NT2/D1 (cell line): ENCODE results near the gene SLC38A5.

Source experiments
- DNase-seq: peaks from one replicate; pipeline ENCODE4 v3.0.0-alpha.2; 2011; ENCODE audit warnings: low read depth, low spot score
- H3K27me3 ChIP-seq: 2 replicates; pipeline ENCODE4 v1.6.0; 2011; ENCODE audit warnings: mild to moderate bottlenecking; ENCODE audit not compliant: insufficient read length, insufficient read depth
- H3K36me3 ChIP-seq: 2 replicates; pipeline ENCODE4 v1.6.1; 2011; ENCODE audit warnings: mild to moderate bottlenecking, low read length, mixed read lengths; ENCODE audit not compliant: insufficient read depth, insufficient read length
- H3K4me1 ChIP-seq: 2 replicates; pipeline ENCODE4 v1.5.1; 2011; ENCODE audit not compliant: insufficient read depth, insufficient read length
- H3K4me3 ChIP-seq: 2 replicates; pipeline ENCODE4 v1.5.1; 2011; ENCODE audit warnings: low read depth; ENCODE audit not compliant: insufficient read length
- H3K9ac ChIP-seq: 2 replicates; pipeline ENCODE4 v1.6.0; 2011; ENCODE audit warnings: low read depth; ENCODE audit not compliant: insufficient read length
- H3K9me3 ChIP-seq: 2 replicates; pipeline ENCODE4 v1.5.1; 2011; ENCODE audit warnings: mild to moderate bottlenecking, low read length; ENCODE audit not compliant: insufficient read depth
- SUZ12 ChIP-seq: IDR thresholded peaks from 2 replicates; pipeline ENCODE4 v1.6.1; 2011; ENCODE audit not compliant: insufficient read length, insufficient read depth; ENCODE audit errors: extremely low read depth
- YY1 ChIP-seq: IDR thresholded peaks from 2 replicates; pipeline ENCODE4 v1.6.1; 2011; ENCODE audit not compliant: insufficient read length, insufficient read depth
- ZNF274 ChIP-seq: IDR thresholded peaks from 2 replicates; pipeline ENCODE4 v1.6.1; 2011; ENCODE audit warnings: mild to moderate bottlenecking, low read depth, low read length

Gene SLC38A5

GRCh38 chrX:48474127-48474526, 4.1 kb upstream of the SLC38A5 start:
- no peak for DNase-seq
- Histone ChIP-seq H3K9ac (peak overlapping the region; percentile 63), H3K4me1 (peaks cover 15% of the 10 kb centered on the region), H3K9me3 (no peaks in the 10 kb centered on the region), H3K36me3 (peaks cover 17% of the 10 kb centered on the region), H3K4me3 (no peak overlapping the region), H3K27me3 (no peaks in the 10 kb centered on the region)
- TF ChIP-seq YY1 (no peak), SUZ12 (no peak), ZNF274 (no peak)

DNA sequence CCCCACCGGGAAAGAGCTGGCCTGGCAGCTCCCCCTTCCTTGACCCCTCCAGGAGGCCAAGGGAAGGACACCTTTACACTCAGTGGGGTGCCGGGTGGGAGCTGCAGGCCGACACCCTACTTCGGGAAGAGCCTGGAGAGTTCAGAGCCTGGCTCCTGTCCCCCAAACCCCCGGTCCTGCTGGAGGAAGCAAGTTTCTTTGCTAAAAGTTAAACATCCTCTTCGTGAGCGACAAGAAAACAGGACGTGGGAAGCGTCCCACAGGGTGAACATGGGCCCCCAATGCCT, 3.6 kb upstream of the SLC38A5 start:
- no peak for TF ChIP-seq SUZ12
- Histone ChIP-seq H3K9ac (peak overlapping the region; percentile 63), H3K4me3 (no peak overlapping the region), H3K36me3 (peaks cover 12% of the 10 kb centered on the region), H3K4me1 (peaks cover 15% of the 10 kb centered on the region), H3K27me3 (no peaks in the 10 kb centered on the region), H3K9me3 (no peaks in the 10 kb centered on the region)
- no peak for DNase-seq

- H3K36me3 ChIP-seq, result peaks cover 6% of the 10 kb centered on the region
- peak overlapping the region; percentile 63 for H3K9ac ChIP-seq
- no peaks in the 10 kb centered on the region for H3K9me3 ChIP-seq
- no peak overlapping the region for H3K4me3 ChIP-seq
- H3K4me1 ChIP-seq, result peaks cover 15% of the 10 kb centered on the region
- DNase-seq, result no peak
- TF ChIP-seq SUZ12, result no peak
- no peak for TF ChIP-seq ZNF274
- no peak for TF ChIP-seq YY1
- H3K27me3 ChIP-seq, result no peaks in the 10 kb centered on the region
These were observed 3.0 kb upstream of the SLC38A5 start for GRCh38 chrX:48472851-48473703.

GRCh38 chrX:48472225-48472624, 2.2 kb upstream of the SLC38A5 start:
- DNase-seq, result no peak
- Histone ChIP-seq H3K9me3 (no peaks in the 10 kb centered on the region), H3K9ac (no peak overlapping the region), H3K4me1 (peaks cover 20% of the 10 kb centered on the region), H3K36me3 (peaks cover 4% of the 10 kb centered on the region), H3K27me3 (no peaks in the 10 kb centered on the region), H3K4me3 (no peak overlapping the region)
- no peak for TF ChIP-seq ZNF274
- TF ChIP-seq SUZ12, result no peak
- no peak for TF ChIP-seq YY1

DNA sequence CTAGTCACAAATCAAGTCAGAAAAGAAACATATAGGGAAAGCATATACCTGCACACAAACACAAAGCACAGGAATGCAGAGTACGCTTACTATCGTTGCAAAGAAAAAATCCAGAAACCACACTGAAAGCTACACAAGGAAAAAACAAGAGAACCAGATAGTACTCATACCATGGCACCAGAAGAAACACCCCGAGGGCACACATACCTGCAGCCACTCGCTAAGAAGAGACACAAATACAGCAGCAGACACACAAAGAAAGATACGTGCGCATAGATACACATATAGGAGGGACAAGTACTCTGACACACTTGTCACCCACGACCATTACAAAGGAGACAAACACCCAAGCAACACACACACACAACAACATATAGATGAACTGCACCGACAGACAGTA, 1.4 kb upstream of the SLC38A5 start:
- Histone ChIP-seq H3K4me3 (no peak overlapping the region), H3K9ac (no peak overlapping the region), H3K27me3 (no peaks in the 10 kb centered on the region), H3K9me3 (no peaks in the 10 kb centered on the region; the same call in 1 of the 2 replicates), H3K36me3 (peaks cover 9% of the 10 kb centered on the region), H3K4me1 (peaks cover 20% of the 10 kb centered on the region)
- no peak for TF ChIP-seq ZNF274
- no peak for TF ChIP-seq YY1
- TF ChIP-seq SUZ12, result no peak
- no peak for DNase-seq

DNA sequence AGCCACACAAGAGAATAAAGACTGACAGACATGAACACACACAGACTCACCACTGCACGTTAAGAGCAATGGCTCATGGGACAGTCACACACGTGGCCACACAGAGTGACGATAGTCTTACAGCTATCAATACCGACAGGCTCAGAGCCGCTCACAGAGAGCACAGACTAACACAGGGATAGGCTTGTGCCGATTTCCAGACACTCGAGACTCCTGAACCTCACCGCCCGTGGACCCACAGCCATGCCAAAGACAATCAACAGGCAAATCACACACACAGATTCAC, 716 bp upstream of the SLC38A5 start:
- H3K9ac ChIP-seq, result no peak overlapping the region
- no peak for DNase-seq
- H3K4me3 ChIP-seq, result no peak overlapping the region
- H3K27me3 ChIP-seq, result no peaks in the 10 kb centered on the region
- H3K36me3 ChIP-seq, result peaks cover 12% of the 10 kb centered on the region
- H3K4me1 ChIP-seq, result peaks cover 20% of the 10 kb centered on the region
- TF ChIP-seq YY1 (no peak), SUZ12 (no peak), ZNF274 (no peak)
- H3K9me3 ChIP-seq, result no peaks in the 10 kb centered on the region; the same call in 1 of the 2 replicates

- no peaks in the 10 kb centered on the region for H3K27me3 ChIP-seq
- no peaks in the 10 kb centered on the region; the same call in 1 of the 2 replicates for H3K9me3 ChIP-seq
- peak overlapping the region; percentile 88 for H3K9ac ChIP-seq
- peaks cover 22% of the 10 kb centered on the region for H3K36me3 ChIP-seq
- TF ChIP-seq ZNF274 (no peak), YY1 (no peak), SUZ12 (no peak)
- H3K4me3 ChIP-seq, result peak overlapping the region; percentile 60
- H3K4me1 ChIP-seq, result peaks cover 22% of the 10 kb centered on the region
- DNase-seq, result no peak
These were observed 1.1 kb downstream of the SLC38A5 start for GRCh38 chrX:48468693-48469691.
